SK-N-SH (cell line): Measurements from ENCODE around the gene GID4.

ENCODE experiments used
- CHD2 ChIP-seq: fragments of 150-350 bp; IDR thresholded peaks from 2 replicates; pipeline ENCODE4 v1.6.1; 2018; ENCODE audit warnings: low read length; ENCODE audit not compliant: partially characterized antibody
- CTCF ChIP-seq: fragments of 200-600 bp; sonication (generic); IDR thresholded peaks from 2 replicates; pipeline ENCODE4 v1.6.1; 2017; ENCODE audit warnings: antibody characterized with exemption, mild to moderate bottlenecking, moderate library complexity
- FOSL2 ChIP-seq: IDR thresholded peaks from 2 replicates; pipeline ENCODE4 v1.4.0; 2012; ENCODE audit warnings: low read depth, mild to moderate bottlenecking, moderate library complexity, borderline replicate concordance
- GATA2 ChIP-seq: sonication (generic); formaldehyde crosslinking; IDR thresholded peaks from 2 replicates; pipeline ENCODE4 v1.5.0; 2020; ENCODE audit warnings: mild to moderate bottlenecking, missing genetic modification reagents
- JUND ChIP-seq: IDR thresholded peaks from 2 replicates; pipeline ENCODE4 v1.4.0; 2012
- MXI1 ChIP-seq: IDR thresholded peaks from 2 replicates; pipeline ENCODE4 v1.6.1; 2012; ENCODE audit warnings: mild to moderate bottlenecking, low read depth, low read length, improper control_type of control experiment

- TF ChIP-seq CTCF (no peak), GATA2 (CRISPR knock-in tag) (no peak), CHD2 (no peak), MXI1 (no peak), JUND (no peak), FOSL2 (no peak)
Observed at GRCh38 chr17:18109935-18110485, 70.8 kb downstream of the GID4 start.
